ENCODE results near the gene CMSS1.

DNA sequence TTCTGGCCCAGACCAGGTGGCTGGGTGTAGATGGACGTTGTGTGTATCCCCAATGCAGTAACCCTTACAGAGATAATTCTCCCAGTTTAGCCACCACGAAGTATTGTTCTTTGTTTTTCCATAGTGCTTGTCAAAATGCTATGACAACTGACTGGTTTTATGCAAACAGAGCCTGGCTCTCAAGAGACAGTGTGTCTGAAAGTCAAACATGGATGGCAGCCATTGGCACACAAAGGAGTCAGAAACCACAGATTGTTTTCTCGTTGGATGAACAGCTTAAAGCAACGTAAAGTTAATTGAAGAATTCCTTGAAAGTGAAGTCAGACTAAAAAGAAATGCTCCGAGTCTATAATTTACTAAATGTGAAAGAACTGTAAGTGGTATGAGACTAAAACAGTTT is 205.5 kb downstream of the CMSS1 start:
- no peak for TF ChIP-seq CTCF (conservative IDR thresholded peaks at IDR 0.05; ENCODE audit: low read depth, low read length)
- TF ChIP-seq EZH2 (IDR thresholded peaks at IDR 0.05; ENCODE audit: borderline replicate concordance, low read depth, low read length, poor library complexity, severe bottlenecking), result no peak

Measured in A673 (cell line).